Measurements from ENCODE around the gene COP1. TPM values are rescaled to one million over a fixed set of nuclear protein-coding genes. Genes with fewer than 3 reads are reported as not detected.

COP1 gene
- total and polyA plus RNA-seq, 2 of the 8 experiments (the other 6 are each of a cell fraction or from before 2014, with no cell fraction given), result 26.2 to 44.9 TPM

DNA sequence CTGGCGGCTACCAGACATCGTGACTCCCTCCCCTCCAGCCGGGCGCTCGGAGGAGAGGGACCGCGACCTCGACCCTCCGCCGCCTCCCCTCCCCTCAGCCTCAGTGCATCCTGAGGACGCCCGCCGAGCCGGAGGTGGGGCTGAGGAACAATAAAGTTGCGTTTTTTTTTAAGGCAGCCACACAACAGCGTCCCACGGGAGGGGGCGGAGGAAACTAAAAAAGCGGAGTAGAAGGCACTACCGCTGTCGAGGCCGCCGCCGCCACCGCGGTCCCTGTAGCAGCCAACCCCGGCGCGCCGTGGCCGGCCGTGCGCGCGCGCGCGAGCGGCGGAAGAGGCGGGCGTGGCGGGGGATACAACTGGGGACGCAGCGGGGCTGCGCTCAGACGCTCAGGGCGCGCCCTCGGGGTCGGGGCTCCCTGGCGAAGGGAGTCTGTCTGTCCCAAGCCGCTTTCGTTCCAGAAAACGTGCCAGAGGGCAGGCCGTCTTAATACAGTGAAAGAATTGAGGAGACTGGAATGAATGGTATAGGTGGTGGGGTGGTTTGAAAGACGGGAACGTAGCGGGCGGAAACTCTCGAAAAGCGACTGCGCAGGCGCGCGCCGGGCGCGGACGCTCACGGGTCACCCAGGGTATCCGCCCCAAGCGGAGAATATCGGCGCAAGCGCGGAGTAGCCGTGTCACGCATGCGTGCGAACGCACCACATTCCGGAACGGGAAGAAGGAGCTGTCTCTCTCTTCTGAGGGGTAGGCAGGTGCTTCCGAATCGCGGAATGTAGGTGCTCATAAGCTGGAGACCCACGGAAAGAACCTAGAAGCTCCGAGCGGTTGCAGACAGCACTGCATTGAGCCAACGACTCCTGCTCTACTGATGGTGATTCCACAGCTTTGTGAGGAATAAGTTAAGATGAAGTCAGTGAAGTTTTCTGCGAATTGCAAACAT lies at the start of gene COP1 (continued):
- no peak for TF ChIP-seq CHD7 (IDR thresholded peaks at IDR 0.05; ENCODE audit: insufficient replicate concordance, low read length)
- TF ChIP-seq CTBP2 (IDR thresholded peaks at IDR 0.05; ENCODE audit: borderline replicate concordance, insufficient read depth, insufficient read length, low read length), result no peak
- no peak for TF ChIP-seq ATF2 (IDR thresholded peaks at IDR 0.05; ENCODE audit: low read length)
- 0 out of 2 replicates have a peak, but pooled peaks have one; percentile 21 for TF ChIP-seq TCF12 (IDR thresholded peaks at IDR 0.05; ENCODE audit: low read depth, low read length)
- peak; percentile 58 for TF ChIP-seq KDM4A (IDR thresholded peaks at IDR 0.05; ENCODE audit: low read depth, low read length, severe bottlenecking)
- no peak for TF ChIP-seq SP1 (IDR thresholded peaks at IDR 0.05; ENCODE audit: low read depth, low read length)
- TF ChIP-seq GABPA (IDR thresholded peaks at IDR 0.05; ENCODE audit: borderline replicate concordance, insufficient read depth, low read length), result no peak
